ENCODE results near the gene KRTAP9-3.
"Not testable (repeated sequence)": the region's sequence is repeated elsewhere in the genome, so short reads cannot be mapped to it uniquely, and the experiment has no call there.

Gene KRTAP9-3, protein sequence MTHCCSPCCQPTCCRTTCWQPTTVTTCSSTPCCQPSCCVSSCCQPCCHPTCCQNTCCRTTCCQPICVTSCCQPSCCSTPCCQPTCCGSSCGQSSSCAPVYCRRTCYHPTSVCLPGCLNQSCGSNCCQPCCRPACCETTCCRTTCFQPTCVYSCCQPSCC

DNA sequence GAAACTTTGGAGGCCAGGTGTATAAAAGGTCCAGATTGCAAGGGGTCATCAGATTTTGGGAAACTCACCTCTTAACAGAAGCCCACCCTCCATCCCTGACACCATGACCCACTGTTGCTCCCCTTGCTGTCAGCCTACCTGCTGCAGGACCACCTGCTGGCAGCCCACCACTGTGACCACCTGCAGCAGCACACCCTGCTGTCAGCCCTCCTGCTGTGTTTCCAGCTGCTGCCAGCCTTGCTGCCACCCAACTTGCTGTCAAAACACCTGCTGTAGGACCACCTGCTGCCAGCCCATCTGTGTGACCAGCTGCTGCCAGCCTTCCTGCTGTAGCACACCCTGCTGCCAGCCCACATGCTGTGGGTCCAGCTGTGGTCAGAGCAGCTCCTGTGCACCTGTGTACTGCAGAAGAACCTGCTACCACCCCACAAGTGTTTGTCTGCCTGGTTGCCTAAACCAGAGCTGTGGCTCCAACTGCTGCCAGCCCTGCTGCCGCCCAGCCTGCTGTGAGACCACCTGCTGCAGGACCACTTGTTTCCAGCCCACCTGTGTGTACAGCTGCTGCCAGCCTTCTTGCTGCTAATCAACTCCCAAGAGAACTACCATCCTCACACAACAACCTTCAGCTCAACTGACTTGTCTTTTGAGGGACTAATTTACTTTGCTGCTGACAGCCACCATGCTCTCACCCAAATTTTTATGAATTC is at the start of gene KRTAP9-3:
TSS of gene KRTAP9-3 (plus strand) at position 51 of the 707 bp plus-strand sequence. CDS start at position 104, 53 bp downstream.
- not testable (repeated sequence) for DNase-seq (ENCODE audit: low read depth)

DNA sequence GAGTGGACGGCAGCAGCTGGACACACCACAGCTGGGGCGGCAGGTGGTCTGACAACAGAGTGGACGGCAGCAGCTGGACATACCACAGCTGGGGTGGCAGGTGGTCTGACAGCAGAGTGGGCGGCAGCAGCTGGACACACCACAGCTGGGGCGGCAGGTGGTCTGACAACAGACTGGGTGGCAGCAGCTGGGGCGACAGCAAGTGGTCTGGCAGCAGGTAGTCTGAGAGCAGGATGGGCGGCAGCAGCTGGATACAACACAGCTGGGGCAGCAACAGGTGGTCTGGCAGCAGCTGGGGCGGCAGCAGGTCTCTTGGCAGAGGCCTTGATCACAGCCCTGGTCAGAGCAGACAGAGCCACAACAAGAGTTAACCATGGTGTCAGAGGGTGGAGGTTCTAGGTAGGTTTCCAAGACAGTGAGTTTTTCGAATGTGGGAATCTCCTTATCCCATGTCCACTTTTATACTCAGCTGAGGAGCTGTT is 47.7 kb upstream of the KRTAP9-3 start, which contains the start of gene KRTAP4-1:
TSS of gene KRTAP4-1 (minus strand) at position 432 of the 482 bp plus-strand sequence. CDS start at position 375, 57 bp downstream.
- no peak for DNase-seq (ENCODE audit: low read depth)

- DNase-seq (ENCODE audit: low read depth) = no peak
Measured at GRCh38 chr17:41185001-41185400, 47.2 kb upstream of the KRTAP9-3 start.

DNA sequence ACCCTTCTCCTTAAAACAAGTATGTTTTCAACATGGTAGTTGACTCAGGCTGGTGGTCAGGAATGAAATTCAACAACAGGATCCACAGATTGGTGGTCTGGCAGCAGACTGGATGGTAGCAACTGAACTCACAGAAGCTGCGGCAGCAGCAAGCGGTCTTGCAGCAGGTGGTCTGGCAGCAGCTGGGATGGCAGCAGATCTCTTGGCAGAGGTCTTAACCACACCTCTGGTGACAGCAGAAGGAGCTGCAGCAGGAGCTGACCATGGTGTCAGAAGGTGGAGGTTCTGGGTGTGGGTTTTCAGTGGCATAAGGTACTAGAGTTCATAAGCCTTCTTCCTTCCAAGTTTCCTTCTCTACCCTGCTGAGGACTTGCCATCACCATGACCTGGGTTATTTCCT is 45.4 kb upstream of the KRTAP9-3 start:
- no peak for DNase-seq (ENCODE audit: low read depth)

DNA sequence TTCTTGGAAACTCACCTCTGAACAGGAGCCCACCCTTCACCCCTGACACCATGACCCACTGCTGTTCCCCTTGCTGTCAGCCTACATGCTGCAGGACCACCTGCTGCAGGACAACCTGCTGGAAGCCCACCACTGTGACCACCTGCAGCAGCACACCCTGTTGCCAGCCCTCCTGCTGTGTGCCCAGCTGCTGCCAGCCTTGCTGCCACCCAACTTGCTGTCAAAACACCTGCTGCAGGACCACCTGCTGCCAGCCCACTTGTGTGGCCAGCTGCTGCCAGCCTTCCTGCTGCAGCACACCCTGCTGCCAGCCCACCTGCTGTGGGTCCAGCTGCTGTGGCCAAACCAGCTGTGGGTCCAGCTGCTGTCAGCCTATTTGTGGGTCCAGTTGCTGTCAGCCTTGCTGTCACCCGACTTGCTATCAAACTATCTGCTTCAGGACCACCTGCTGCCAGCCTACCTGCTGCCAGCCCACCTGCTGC is 42.4 kb upstream of the KRTAP9-3 start, which contains the start of gene KRTAP9-1:
TSS of gene KRTAP9-1 (plus strand) at position 51 of the 482 bp plus-strand sequence. CDS start at position 51, 0 bp downstream.
- DNase-seq (ENCODE audit: low read depth) = not testable (repeated sequence)

- no peak for DNase-seq (ENCODE audit: low read depth)
Measured at GRCh38 chr17:41190328-41190727, 41.9 kb upstream of the KRTAP9-3 start.

GRCh38 chr17:41196068-41196467 is 36.2 kb upstream of the KRTAP9-3 start:
- DNase-seq (ENCODE audit: low read depth) = no peak

- no peak for DNase-seq (ENCODE audit: low read depth)
Measured at GRCh38 chr17:41199421-41200078, 32.7 kb upstream of the KRTAP9-3 start.

DNA sequence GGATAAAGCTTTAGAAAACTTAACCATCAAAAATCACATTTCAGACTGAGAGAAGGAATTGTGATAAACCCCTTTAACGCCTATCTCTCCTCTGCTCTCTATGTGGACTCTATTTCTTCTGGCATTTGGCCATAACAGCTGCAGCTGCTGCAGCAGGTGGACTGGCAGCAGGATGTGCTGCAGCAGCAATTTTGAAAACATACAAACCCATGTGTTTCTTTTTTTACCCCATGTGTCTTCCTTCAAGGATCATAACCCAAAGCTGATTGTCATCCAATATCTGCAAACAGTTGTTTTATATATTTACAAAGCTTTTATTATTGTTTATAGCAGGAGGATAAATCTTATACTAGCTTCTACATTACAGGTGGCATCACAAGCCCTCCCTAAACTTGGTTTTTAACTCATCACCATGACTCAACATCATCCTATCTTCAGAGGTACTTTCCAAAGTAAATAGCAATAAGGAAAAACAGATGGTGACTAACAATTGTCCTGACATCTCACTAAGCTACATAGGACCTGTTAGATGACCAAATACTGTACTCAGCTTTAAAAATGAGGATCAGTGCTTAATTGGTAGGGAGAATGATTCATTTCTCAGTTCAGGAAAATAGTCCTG is 20.3 kb upstream of the KRTAP9-3 start:
- DNase-seq (ENCODE audit: low read depth) = no peak

GRCh38 chr17:41212524-41213169 is 19.6 kb upstream of the KRTAP9-3 start:
- DNase-seq (ENCODE audit: low read depth) = no peak

GRCh38 chr17:41215681-41216080 is 16.6 kb upstream of the KRTAP9-3 start:
- DNase-seq (ENCODE audit: low read depth) = no peak

GRCh38 chr17:41223821-41224220 is 8.4 kb upstream of the KRTAP9-3 start:
- no peak for DNase-seq (ENCODE audit: low read depth)

DNA sequence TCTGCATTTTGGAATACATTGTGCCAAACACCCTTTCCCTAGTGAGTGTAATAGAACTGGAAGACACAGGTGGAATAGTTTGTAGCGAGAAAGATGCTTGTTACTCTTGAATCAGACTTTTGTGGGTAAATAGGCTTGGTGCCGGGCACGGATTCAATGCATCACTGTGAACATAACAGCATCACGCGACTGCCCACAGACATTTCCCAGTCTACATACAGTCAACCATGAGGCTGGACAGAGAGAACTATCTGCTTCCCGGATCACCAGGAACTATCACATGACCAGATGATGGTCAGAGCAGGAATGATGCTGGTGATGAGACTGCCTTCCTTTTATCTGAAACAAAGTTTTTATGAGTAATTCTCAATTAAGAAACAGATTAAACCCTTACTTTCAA is 6.2 kb upstream of the KRTAP9-3 start:
- DNase-seq (ENCODE audit: low read depth) = no peak

DNA sequence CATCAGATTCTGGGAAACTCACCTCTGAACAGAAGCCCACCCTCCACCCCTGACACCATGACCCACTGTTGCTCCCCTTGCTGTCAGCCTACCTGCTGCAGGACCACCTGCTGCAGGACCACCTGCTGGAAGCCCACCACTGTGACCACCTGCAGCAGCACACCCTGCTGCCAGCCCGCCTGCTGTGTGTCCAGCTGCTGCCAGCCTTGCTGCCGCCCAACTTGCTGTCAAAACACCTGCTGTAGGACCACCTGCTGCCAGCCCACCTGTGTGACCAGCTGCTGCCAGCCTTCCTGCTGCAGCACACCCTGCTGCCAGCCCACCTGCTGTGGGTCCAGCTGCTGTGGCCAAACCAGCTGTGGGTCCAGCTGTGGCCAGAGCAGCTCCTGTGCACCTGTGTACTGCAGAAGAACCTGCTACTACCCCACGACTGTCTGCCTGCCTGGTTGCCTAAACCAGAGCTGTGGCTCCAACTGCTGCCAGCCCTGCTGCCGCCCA is 5.6 kb upstream of the KRTAP9-3 start, which contains the start of gene KRTAP9-2:
TSS of gene KRTAP9-2 (plus strand) at position 51 of the 498 bp plus-strand sequence. CDS start at position 58, 7 bp downstream.
- not testable (repeated sequence) for DNase-seq (ENCODE audit: low read depth)

DNA sequence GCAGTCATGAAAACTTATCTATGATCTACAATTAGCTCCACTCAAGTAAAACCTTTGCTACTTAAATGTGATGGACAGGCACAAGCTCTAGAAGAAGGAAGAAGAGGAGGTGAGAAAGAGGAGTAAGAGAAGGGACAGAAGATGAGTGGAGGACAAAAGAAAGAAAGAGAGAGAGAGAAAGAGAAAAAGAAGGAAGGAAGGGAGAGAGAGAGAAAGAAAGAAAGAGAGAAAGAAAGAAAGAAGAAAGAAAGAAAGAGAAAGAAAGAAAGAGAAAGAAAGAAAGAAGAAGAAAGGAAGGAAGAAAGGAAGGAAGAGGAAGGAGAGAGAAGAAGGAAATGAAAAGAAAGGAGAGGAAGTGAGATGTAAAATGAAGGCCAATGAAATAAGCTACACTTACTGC is 2.2 kb upstream of the KRTAP9-3 start:
- DNase-seq (ENCODE audit: low read depth) = no peak

DNA sequence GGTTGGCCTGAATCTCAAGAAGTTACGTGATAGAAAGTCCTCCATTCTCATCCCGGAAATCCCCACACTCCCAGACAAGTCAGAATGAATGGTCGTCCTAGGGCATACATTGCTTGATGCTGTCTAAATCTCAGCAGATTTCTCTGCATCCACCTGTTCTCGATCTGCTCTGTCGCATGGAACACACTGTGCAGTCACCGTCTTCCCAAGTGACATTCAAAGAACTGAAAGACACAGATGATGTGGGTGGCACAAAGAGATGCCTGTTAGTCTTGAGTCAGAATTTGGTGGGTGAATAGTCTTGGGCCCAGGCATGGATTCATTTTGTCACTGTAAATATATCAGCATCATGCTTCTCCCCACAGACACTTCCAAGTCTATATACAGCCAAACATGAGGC is 518 bp upstream of the KRTAP9-3 start:
- DNase-seq (ENCODE audit: low read depth) = no peak

- not testable (repeated sequence) for DNase-seq (ENCODE audit: low read depth)
Measured at GRCh38 chr17:41237116-41237515, 4.9 kb downstream of the KRTAP9-3 start.

- DNase-seq (ENCODE audit: low read depth) = not testable (repeated sequence)
Measured at GRCh38 chr17:41237949-41238437, 5.7 kb downstream of the KRTAP9-3 start, which contains the start of gene KRTAP9-8. Gene KRTAP9-8 (plus strand): TSS chr17:41237999. CDS start chr17:41238052, 53 bp downstream.

DNA sequence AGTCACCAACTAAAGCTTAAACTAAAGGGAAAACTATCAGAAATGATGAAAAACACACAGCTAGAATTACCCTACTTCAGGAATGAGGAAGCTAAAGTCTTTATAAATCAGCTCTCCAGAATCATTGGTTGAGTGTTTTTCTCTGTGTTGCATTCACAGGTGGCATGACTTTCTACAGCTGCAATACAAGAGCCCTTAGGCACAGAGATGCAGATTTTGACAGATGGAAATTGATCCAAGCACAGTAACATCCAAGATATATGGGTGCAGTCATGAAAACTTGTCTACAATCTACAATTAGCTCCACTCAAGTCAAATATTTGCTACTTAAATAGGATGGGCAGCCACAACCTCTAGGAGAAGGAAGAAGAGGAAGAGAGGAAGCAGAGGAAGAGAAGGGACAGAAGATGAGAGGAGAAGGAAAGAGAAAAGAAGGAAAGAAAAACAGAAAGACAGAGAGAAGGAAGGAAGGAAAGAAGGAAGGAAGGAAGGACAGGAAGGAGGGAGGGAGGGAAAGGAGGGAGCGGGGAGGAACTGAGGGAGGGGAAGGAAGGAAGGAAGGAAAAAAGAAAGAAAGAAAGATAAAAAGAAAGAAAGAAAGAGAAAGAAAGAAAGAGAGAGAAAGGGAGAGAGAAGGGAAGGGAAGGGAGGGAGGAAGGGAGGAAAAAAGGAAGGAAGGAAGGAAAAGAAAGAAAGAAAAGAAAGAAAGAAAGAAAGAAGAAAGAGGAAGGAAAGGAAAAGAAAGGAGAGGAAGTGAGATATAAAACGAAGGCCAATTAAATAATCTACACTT is 14.9 kb downstream of the KRTAP9-3 start:
- not testable (repeated sequence) for DNase-seq (ENCODE audit: low read depth)

DNA sequence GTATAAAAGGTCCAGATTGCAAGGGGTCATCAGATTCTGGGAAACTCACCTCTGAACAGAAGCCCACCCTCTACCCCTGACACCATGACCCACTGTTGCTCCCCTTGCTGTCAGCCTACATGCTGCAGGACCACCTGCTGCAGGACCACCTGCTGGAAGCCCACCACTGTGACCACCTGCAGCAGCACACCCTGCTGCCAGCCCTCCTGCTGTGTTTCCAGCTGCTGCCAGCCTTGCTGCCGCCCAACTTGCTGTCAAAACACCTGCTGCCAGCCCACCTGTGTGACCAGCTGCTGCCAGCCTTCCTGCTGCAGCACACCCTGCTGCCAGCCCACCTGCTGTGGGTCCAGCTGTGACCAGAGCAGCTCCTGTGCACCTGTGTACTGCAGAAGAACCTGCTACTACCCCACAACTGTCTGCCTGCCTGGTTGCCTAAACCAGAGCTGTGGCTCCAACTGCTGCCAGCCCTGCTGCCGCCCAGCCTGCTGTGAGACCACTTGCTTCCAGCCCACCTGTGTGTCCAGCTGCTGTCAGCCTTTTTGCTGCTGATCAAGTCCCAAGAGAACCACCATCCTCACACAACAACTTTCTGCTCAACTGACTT is 17.5 kb downstream of the KRTAP9-3 start, which contains the start of gene KRTAP9-4:
TSS of gene KRTAP9-4 (plus strand) at position 51 of the 604 bp plus-strand sequence. CDS start at position 85, 34 bp downstream.
- not testable (repeated sequence) for DNase-seq (ENCODE audit: low read depth)
